ENCODE results near the gene F10.

DNA sequence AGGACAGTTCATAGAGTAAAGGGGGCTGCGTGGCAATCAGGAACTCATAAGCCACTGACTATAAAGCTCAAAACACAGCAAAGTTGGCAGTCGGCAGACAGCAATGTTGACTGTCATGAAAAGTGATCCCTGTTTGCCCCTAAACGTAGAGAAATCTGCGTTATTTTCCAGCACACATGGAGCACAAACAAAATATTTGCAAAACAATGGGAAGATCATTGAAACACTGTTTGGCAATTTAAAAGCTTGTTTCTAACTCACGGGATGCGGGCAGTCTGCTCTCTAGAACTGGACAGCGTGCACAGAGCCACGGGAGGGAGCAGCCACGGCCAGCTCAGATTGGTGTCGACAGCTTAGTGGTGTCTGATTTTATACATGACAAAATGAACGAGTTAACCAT, 23.5 kb upstream of the F10 start:
- TF ChIP-seq ZNF737 (CRISPR knock-in tag; IDR thresholded peaks at IDR 0.05; ENCODE audit: borderline replicate concordance): no peak
- TF ChIP-seq POLR2AphosphoS5 (IDR thresholded peaks at IDR 0.05; ENCODE audit: low read depth, low read length): no peak
